ENCODE data around the gene GATAD2A. TPM values are rescaled to one million over a fixed set of nuclear protein-coding genes. Genes with fewer than 3 reads are reported as not detected.

GATAD2A gene
- total and polyA plus RNA-seq, 9 of the 15 experiments (the other 6 are each of a cell fraction or from before 2014, with no cell fraction given), result 2.4 to 226 (median 44.2) TPM

- TF ChIP-seq SMARCC2 (IDR thresholded peaks at IDR 0.05; ENCODE audit: low read depth), result no peak; the same call in 1 of the 2 replicates
- TF ChIP-seq POU5F1 (IDR thresholded peaks at IDR 0.05; ENCODE audit: borderline replicate concordance, low read depth, low read length, partially characterized antibody), result no peak
- 0 out of 2 replicates have a peak, but pooled peaks have one; percentile 63 for TF ChIP-seq ZNF764 (CRISPR knock-in tag; IDR thresholded peaks at IDR 0.05; ENCODE audit: low read depth)
- TF ChIP-seq BDP1 (IDR thresholded peaks at IDR 0.05; ENCODE audit: insufficient read depth, insufficient read length), result no peak
- no peak for TF ChIP-seq E4F1 (CRISPR knock-in tag; IDR thresholded peaks at IDR 0.05; ENCODE audit: borderline replicate concordance)
- peak; percentile 98 for TF ChIP-seq MGA (IDR thresholded peaks at IDR 0.05)
- peak; percentile 94 for TF ChIP-seq MYC (IDR thresholded peaks at IDR 0.05; ENCODE audit: low read depth, low read length)
- TF ChIP-seq MYC (CRISPR knock-in tag; IDR thresholded peaks at IDR 0.05; ENCODE audit: borderline replicate concordance, low read depth), result no peak
- TF ChIP-seq ZBTB43 (CRISPR knock-in tag; IDR thresholded peaks at IDR 0.05), result 0 out of 2 replicates have a peak, but pooled peaks have one; percentile 73
Measured at GRCh38 chr19:19404879-19405860, at the start of gene GATAD2A (continued).
